Measurements from ENCODE around the gene PRR14. TPM values are rescaled to one million over a fixed set of nuclear protein-coding genes. Genes with fewer than 3 reads are reported as not detected.

Gene PRR14
- total and polyA plus RNA-seq, 10 of the 15 experiments (the other 5 are each of a cell fraction or from before 2014, with no cell fraction given): 2.5 to 66.8 (median 19.2) TPM

GRCh38 chr16:30644334-30644830, 6.4 kb upstream of the PRR14 start (continued):
- TF ChIP-seq, protein P1, sequence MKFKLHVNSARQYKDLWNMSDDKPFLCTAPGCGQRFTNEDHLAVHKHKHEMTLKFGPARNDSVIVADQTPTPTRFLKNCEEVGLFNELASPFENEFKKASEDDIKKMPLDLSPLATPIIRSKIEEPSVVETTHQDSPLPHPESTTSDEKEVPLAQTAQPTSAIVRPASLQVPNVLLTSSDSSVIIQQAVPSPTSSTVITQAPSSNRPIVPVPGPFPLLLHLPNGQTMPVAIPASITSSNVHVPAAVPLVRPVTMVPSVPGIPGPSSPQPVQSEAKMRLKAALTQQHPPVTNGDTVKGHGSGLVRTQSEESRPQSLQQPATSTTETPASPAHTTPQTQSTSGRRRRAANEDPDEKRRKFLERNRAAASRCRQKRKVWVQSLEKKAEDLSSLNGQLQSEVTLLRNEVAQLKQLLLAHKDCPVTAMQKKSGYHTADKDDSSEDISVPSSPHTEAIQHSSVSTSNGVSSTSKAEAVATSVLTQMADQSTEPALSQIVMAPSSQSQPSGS (IDR thresholded peaks at IDR 0.05; ENCODE audit: low read length): no peak
- TF ChIP-seq EGR1 (IDR thresholded peaks at IDR 0.05; ENCODE audit: borderline replicate concordance in 1 of 2, low read depth in 2 of 2, low read length in 2 of 2) (no peak), NBN (IDR thresholded peaks at IDR 0.05) (no peak), HDAC6 (IDR thresholded peaks at IDR 0.05; ENCODE audit: unreplicated experiment) (no peak), NFYB (IDR thresholded peaks at IDR 0.05; ENCODE audit: insufficient read depth, low read depth, low read length) (no peak), RUNX3 (IDR thresholded peaks at IDR 0.05; ENCODE audit: low read length) (no peak), CHD2 (IDR thresholded peaks at IDR 0.05; ENCODE audit: borderline replicate concordance, low read depth, low read length) (no peak), GATAD2B (conservative IDR thresholded peaks at IDR 0.05; ENCODE audit: low read depth) (no peak), SRF (IDR thresholded peaks at IDR 0.05; ENCODE audit: low read depth in 2 of 2, low read length in 2 of 2) (no peak), FOS (IDR thresholded peaks at IDR 0.05; ENCODE audit: borderline replicate concordance, extremely low read depth, insufficient read length) (no peak)

- Histone ChIP-seq H3K36me3 (ENCODE audit: control insufficient read depth in 2 of 2, insufficient read depth in 2 of 2, low read length in 1 of 2) (no peaks in the 10 kb centered on the region), H3K4me2 (ENCODE audit: control insufficient read depth, insufficient read depth) (no peak overlapping the region), H3K9me3 (replicated peaks; ENCODE audit: control insufficient read depth, insufficient read depth, low read length) (no peaks in the 10 kb centered on the region), H3K4me3 (no peak overlapping the region), H2AFZ (ENCODE audit: control insufficient read depth, low read depth, low read length) (no peak overlapping the region), H3K79me2 (ENCODE audit: control insufficient read depth, insufficient read depth, low read length) (0 out of 2 replicates have a peak, but pooled peaks cover under 1% of the 10 kb centered on the region), H3K4me1 (ENCODE audit: control insufficient read depth, insufficient read depth, low read length) (peaks cover 7% of the 10 kb centered on the region), H3K9ac (ENCODE audit: control insufficient read depth, insufficient read depth, low read length) (no peak overlapping the region), H3K27me3 (replicated peaks in 1 of 2; ENCODE audit: control insufficient read depth in 2 of 2, insufficient read depth in 2 of 2, low read length in 1 of 2) (no peaks in the 10 kb centered on the region), H3K27ac (ENCODE audit: control insufficient read depth, insufficient read depth) (no peak overlapping the region), H4K20me1 (ENCODE audit: control insufficient read depth, insufficient read depth) (no peaks in the 10 kb centered on the region)
- 35% methylated on average over 6 of the region's 6 CpGs for WGBS (ENCODE audit: insufficient coverage, insufficient replicate concordance, low lambda C conversion rate, missing lambda C conversion rate)
- BruUV-seq (replicated peaks): no TSS peak
- ChIA-PET POLR2A (interaction anchor here (0.6 kb wide), 1 partner anchor 16 kb away, joined by 4 read pairs; no protein-coding TSS in a partner anchor), SMC1A (ENCODE audit: uncharacterized antibody, unreplicated experiment) (interaction anchor here (1.3 to 2.6 kb wide), 4 partner anchors 12 to 52 kb away, joined by 3 to 11 read pairs (median 6); partner anchors contain the start of gene FBRS), RAD21 (ENCODE audit: unreplicated experiment) (interaction anchor here (1.2 to 2.4 kb wide), 2 partner anchors 14 to 17 kb away, joined by 5 to 6 read pairs; no protein-coding TSS in a partner anchor), CTCF (interaction anchor here (0.6 to 1.4 kb wide), 2 partner anchors 12 to 13 kb away, joined by 3 to 4 read pairs; no protein-coding TSS in a partner anchor)
- no peak for FAIRE-seq
- ATAC-seq: no peak
- intact Hi-C loops (cut with micrococcal nuclease; ENCODE audit: unreplicated experiment): no loop called here
- in situ Hi-C loops (cut with MboI): no loop called here
- no peak for DNase-seq (ENCODE audit: low read depth, low spot score)
- TF ChIP-seq, protein P2, sequence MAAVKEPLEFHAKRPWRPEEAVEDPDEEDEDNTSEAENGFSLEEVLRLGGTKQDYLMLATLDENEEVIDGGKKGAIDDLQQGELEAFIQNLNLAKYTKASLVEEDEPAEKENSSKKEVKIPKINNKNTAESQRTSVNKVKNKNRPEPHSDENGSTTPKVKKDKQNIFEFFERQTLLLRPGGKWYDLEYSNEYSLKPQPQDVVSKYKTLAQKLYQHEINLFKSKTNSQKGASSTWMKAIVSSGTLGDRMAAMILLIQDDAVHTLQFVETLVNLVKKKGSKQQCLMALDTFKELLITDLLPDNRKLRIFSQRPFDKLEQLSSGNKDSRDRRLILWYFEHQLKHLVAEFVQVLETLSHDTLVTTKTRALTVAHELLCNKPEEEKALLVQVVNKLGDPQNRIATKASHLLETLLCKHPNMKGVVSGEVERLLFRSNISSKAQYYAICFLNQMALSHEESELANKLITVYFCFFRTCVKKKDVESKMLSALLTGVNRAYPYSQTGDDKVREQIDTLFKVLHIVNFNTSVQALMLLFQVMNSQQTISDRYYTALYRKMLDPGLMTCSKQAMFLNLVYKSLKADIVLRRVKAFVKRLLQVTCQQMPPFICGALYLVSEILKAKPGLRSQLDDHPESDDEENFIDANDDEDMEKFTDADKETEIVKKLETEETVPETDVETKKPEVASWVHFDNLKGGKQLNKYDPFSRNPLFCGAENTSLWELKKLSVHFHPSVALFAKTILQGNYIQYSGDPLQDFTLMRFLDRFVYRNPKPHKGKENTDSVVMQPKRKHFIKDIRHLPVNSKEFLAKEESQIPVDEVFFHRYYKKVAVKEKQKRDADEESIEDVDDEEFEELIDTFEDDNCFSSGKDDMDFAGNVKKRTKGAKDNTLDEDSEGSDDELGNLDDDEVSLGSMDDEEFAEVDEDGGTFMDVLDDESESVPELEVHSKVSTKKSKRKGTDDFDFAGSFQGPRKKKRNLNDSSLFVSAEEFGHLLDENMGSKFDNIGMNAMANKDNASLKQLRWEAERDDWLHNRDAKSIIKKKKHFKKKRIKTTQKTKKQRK (IDR thresholded peaks at IDR 0.05; ENCODE audit: low read depth, low read length): no peak
- TF ChIP-seq HDAC2 (IDR thresholded peaks at IDR 0.05) (no peak), ESRRA (IDR thresholded peaks at IDR 0.05; ENCODE audit: low read length) (no peak), IKZF2 (IDR thresholded peaks at IDR 0.05) (no peak), IKZF1 (conservative IDR thresholded peaks at IDR 0.05) (no peak), TCF3 (IDR thresholded peaks at IDR 0.05; ENCODE audit: borderline replicate concordance, insufficient read depth, low read depth, low read length) (no peak), BACH1 (IDR thresholded peaks at IDR 0.05; ENCODE audit: borderline replicate concordance) (no peak), EZH2 (IDR thresholded peaks at IDR 0.05; ENCODE audit: borderline replicate concordance, control insufficient read depth, low read depth, low read length) (no peak), MEF2B (IDR thresholded peaks at IDR 0.05; ENCODE audit: partially characterized antibody, poor library complexity, severe bottlenecking) (no peak), BRCA1 (IDR thresholded peaks at IDR 0.05; ENCODE audit: low read depth, low read length) (no peak)
Measured at GRCh38 chr16:30645727-30646126, 5.0 kb upstream of the PRR14 start.
